MCF 10A (cell line): ENCODE measurements around the gene CCDC171. TPM values are rescaled to one million over a fixed set of nuclear protein-coding genes. Genes with fewer than 3 reads are reported as not detected.

ENCODE experiments used
- BruUV-seq: library from RNA; stranded (reverse); fragments of 400-500 nt; replicated peaks from 2 replicates; lab custom pipeline; 2021; lab: Mats Ljungman, UMichigan
- CTCF ChIA-PET: fragments of 300-600 bp; sonication (Branson Sonifier 250); formaldehyde crosslinking; extraction: SDS; loops from one replicate; lab custom pipeline; 2021; ENCODE audit warnings: antibody characterized with exemption, inconsistent platforms; lab: Yijun Ruan, JAX
- POLR2A ChIA-PET: fragments of 300-600, 350-650 bp; sonication (Branson Sonifier 250); formaldehyde crosslinking; extraction: SDS; loops from one replicate; lab custom pipeline; 2020; ENCODE audit warnings: antibody characterized with exemption, inconsistent platforms; lab: Yijun Ruan, JAX
- DNase-seq: peaks from one replicate; pipeline ENCODE4 v3.0.0-alpha.2; 2018; ENCODE audit not compliant: unreplicated experiment
- H3K27ac Mint-ChIP-seq: one replicate; pipeline ENCODE4 v1.8.0; 2022; ENCODE audit warnings: mild to moderate bottlenecking, low read depth, mixed read lengths; ENCODE audit not compliant: unreplicated experiment
- H3K27me3 Mint-ChIP-seq: one replicate; pipeline ENCODE4 v1.8.0; 2022; ENCODE audit warnings: mixed read lengths; ENCODE audit not compliant: insufficient read depth, unreplicated experiment
- H3K36me3 Mint-ChIP-seq: one replicate; pipeline ENCODE4 v1.8.0; 2022; ENCODE audit warnings: mild to moderate bottlenecking, moderate library complexity, mixed read lengths; ENCODE audit not compliant: insufficient read depth, unreplicated experiment
- H3K4me1 Mint-ChIP-seq: one replicate; pipeline ENCODE4 v1.8.0; 2022; ENCODE audit warnings: mixed read lengths; ENCODE audit not compliant: insufficient read depth, unreplicated experiment
- H3K4me3 Mint-ChIP-seq: one replicate; pipeline ENCODE4 v1.8.0; 2022; ENCODE audit warnings: mild to moderate bottlenecking, moderate library complexity, mixed read lengths; ENCODE audit not compliant: unreplicated experiment
- H3K9me3 Mint-ChIP-seq: one replicate; pipeline ENCODE4 v1.8.0; 2022; ENCODE audit warnings: mixed read lengths; ENCODE audit not compliant: unreplicated experiment
- CTCF ChIP-seq: fragments of 200-600 bp; IDR thresholded peaks from one replicate; pipeline ENCODE4 v1.8.0; 2022; ENCODE audit warnings: antibody characterized with exemption, mild to moderate bottlenecking; ENCODE audit not compliant: unreplicated experiment
- intact Hi-C: fragments of 100-400 bp; cut with micrococcal nuclease; formaldehyde crosslinking; loops from 2 replicates; pipeline ENCODE4 v1.14.1; 2022
- total RNA-seq: library from RNA; stranded (reverse); gene quantifications from 2 replicates; pipeline ENCODE4 v1.2.3, GENCODE V29; 2022

CCDC171 gene
- total RNA-seq, 1 experiment from 2014 or later, result 1.7 TPM

- BruUV-seq, result no TSS peak
- H3K4me3 Mint-ChIP-seq, result no peak overlapping the region
- intact Hi-C loops, result no loop called here
- ChIA-PET POLR2A (no interaction called here), CTCF (interaction anchor here (0.6 to 2.4 kb wide), 8 partner anchors 12 to 421 kb away, joined by 3 to 13 read pairs (median 4); partner anchors contain the start of gene CCDC171)
- TF ChIP-seq CTCF, result no peak
- H3K27me3 Mint-ChIP-seq, result no peaks in the 10 kb centered on the region
- H3K36me3 Mint-ChIP-seq, result no peaks in the 10 kb centered on the region
- no peaks in the 10 kb centered on the region for H3K9me3 Mint-ChIP-seq
- no peak for DNase-seq
- no peaks in the 10 kb centered on the region for H3K4me1 Mint-ChIP-seq
- H3K27ac Mint-ChIP-seq, result no peak overlapping the region
Measured at GRCh38 chr9:15618540-15619331, 65.9 kb downstream of the CCDC171 start.

- peak; percentile 13 for DNase-seq
- Mint-ChIP-seq H3K36me3 (no peaks in the 10 kb centered on the region), H3K27ac (no peak overlapping the region), H3K4me1 (no peaks in the 10 kb centered on the region), H3K27me3 (no peaks in the 10 kb centered on the region), H3K9me3 (peaks cover 6% of the 10 kb centered on the region), H3K4me3 (no peak overlapping the region)
- POLR2A ChIA-PET, result interaction anchor here (0.6 to 1.3 kb wide), 2 partner anchors 70 to 153 kb away, joined by 3 read pairs; partner anchors contain the start of gene CCDC171
- peak; percentile 11 for TF ChIP-seq CTCF
- CTCF ChIA-PET, result interaction anchor here (0.6 to 1.1 kb wide), 7 partner anchors 12 to 1764 kb away, joined by 3 to 7 read pairs (median 3); no protein-coding TSS in a partner anchor
- BruUV-seq, result no TSS peak
- intact Hi-C loops, result no loop called here
Measured at GRCh38 chr9:15622318-15622971, 69.6 kb downstream of the CCDC171 start.

- ChIA-PET CTCF (no interaction called here), POLR2A (interaction anchor here (0.6 kb wide), 1 partner anchor 34 kb away, joined by 3 read pairs; no protein-coding TSS in a partner anchor)
- intact Hi-C loops, result no loop called here
- H3K9me3 Mint-ChIP-seq, result no peaks in the 10 kb centered on the region
- no peaks in the 10 kb centered on the region for H3K27me3 Mint-ChIP-seq
- no peak overlapping the region for H3K4me3 Mint-ChIP-seq
- H3K4me1 Mint-ChIP-seq, result no peaks in the 10 kb centered on the region
- no peak for TF ChIP-seq CTCF
- no peak overlapping the region for H3K27ac Mint-ChIP-seq
- no peaks in the 10 kb centered on the region for H3K36me3 Mint-ChIP-seq
- BruUV-seq, result no TSS peak
- DNase-seq, result no peak
Measured at GRCh38 chr9:15635752-15636151, 82.9 kb downstream of the CCDC171 start.

GRCh38 chr9:15640121-15640520 is 87.3 kb downstream of the CCDC171 start:
- BruUV-seq, result no TSS peak
- no peak overlapping the region for H3K27ac Mint-ChIP-seq
- ChIA-PET POLR2A (no interaction called here), CTCF (interaction anchor here (0.6 to 2.3 kb wide), 6 partner anchors 20 to 186 kb away, joined by 4 to 10 read pairs (median 4); partner anchors contain the start of gene CCDC171)
- peaks cover under 1% of the 10 kb centered on the region for H3K9me3 Mint-ChIP-seq
- intact Hi-C loops, result no loop called here
- no peak for DNase-seq
- H3K27me3 Mint-ChIP-seq, result no peaks in the 10 kb centered on the region
- H3K36me3 Mint-ChIP-seq, result no peaks in the 10 kb centered on the region
- H3K4me1 Mint-ChIP-seq, result no peaks in the 10 kb centered on the region
- no peak overlapping the region for H3K4me3 Mint-ChIP-seq
- TF ChIP-seq CTCF, result no peak
